GM12801 (cell line): ENCODE data around the gene SGTA.

Experiments
- TF ChIP-seq, protein P1 (sequence below): IDR thresholded peaks from one replicate; pipeline ENCODE4 v1.5.1; 2011; ENCODE audit warnings: control low read depth; ENCODE audit not compliant: insufficient read length; ENCODE audit errors: extremely low read depth

SGTA gene

DNA sequence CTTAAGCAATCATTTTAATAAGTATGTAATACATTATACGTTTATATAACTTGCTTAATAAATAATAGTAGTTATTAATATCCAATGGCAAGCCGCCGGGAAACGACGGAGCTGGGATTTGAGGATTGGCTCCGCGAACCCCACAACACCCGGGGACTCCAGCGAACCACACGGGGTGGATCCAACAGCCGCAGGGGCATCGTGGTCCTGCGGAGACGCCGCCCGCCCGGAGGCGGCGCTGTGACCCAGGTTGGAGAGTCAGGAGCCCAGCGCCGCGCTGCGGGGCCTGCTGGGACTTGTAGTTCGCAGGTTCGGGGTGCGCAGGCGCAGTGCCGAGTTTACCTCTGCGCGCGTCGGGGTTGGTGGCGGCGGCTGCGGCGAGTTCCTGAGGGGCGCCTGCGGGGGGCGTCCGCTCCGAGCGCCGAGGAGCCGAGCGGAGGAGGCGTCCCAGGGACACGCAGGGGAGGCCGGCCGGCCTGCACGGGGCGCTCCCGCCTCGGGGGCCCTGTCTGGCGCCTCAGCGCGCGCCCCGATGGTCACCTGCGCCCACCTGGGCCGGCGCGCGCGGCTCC, 36.6 kb upstream of the SGTA start, which contains the start of gene ZNF554:
TSS of gene ZNF554 (plus strand) at position 329 of the 572 bp plus-strand sequence. CDS start at position 533, 204 bp downstream.
- TF ChIP-seq, protein P1, sequence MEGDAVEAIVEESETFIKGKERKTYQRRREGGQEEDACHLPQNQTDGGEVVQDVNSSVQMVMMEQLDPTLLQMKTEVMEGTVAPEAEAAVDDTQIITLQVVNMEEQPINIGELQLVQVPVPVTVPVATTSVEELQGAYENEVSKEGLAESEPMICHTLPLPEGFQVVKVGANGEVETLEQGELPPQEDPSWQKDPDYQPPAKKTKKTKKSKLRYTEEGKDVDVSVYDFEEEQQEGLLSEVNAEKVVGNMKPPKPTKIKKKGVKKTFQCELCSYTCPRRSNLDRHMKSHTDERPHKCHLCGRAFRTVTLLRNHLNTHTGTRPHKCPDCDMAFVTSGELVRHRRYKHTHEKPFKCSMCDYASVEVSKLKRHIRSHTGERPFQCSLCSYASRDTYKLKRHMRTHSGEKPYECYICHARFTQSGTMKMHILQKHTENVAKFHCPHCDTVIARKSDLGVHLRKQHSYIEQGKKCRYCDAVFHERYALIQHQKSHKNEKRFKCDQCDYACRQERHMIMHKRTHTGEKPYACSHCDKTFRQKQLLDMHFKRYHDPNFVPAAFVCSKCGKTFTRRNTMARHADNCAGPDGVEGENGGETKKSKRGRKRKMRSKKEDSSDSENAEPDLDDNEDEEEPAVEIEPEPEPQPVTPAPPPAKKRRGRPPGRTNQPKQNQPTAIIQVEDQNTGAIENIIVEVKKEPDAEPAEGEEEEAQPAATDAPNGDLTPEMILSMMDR = peak; percentile 13

DNA sequence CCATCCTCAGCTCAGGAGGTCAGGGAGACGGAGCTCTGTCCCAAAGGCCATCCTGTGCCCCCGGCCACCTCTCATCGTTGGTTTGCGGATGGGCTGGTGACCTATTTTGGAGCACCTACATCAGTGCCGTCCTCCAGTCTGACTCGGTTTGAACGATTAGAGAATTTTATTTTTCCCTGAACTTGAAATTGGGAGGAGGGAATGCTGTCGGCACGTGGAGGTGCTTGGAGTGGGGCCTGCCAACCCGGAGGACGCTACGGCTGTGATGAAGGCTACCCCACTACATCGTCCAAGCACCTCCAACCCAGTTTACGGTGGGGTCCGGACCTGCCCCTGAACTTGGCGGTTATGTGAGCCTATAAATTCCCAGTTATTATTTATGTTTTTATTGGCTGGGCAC, 33.6 kb upstream of the SGTA start:
- TF ChIP-seq, protein P1 = no peak

DNA sequence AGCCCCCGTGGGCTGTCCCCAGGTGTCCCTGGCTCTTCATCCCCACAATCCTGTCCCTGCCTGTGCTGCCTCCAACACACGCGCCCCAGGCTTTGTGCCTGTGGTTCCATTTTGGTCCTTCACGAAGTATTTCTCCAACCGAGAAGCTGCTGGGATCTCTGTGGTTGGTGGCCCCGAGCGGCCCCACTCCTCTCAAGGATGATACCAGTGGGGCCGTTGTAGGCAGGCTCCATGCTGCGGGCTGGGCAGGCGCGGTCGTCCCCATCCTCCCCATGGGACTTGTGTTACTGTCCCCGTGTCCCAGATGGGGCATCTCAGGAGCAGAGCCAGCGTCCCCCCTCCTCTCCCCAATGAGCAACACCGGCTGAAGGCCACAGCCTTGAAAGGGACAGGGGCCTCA, 32.9 kb upstream of the SGTA start:
- TF ChIP-seq, protein P1 = no peak

DNA sequence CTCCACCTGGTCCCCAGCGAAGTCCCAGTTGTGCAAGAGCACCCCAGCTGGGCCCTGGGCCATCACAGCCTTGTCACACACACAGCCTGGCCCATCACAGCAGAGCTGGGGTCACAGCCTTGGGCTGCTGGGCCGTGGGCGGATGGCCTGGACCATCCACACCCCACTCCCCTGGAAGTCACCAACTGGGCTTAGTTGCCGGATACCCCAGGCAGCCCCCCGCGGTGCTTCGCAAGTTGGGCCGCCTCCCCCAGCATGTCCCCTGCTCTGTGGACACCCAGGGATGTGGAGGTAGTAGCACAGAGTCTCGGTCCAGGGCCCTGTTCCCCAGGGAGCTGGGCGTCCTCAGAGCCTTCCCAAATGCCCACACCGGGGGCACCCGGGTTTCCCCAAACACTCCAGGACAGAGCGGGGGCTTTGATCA, 32.1 kb upstream of the SGTA start:
- TF ChIP-seq, protein P1 = no peak

DNA sequence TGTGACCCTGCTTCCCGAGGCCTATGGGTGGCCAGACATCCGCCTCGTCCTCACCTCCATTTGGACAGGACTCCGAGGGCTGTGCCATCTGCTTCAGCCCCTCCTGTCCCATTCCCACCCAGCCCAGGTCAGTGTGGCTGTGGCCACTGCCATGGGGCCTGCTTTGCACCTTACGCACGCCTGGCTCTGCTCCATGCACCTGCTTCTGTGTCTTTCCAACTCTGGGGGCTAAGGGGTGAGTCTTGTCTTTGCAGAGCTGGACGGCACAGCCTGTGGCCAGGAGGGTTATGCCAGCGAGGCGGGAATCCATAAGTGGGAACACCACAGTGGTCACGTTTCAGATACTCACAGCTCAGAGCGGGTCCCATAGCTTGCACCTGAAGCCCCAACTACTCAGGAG, 31.4 kb upstream of the SGTA start:
- TF ChIP-seq, protein P1 = no peak

DNA sequence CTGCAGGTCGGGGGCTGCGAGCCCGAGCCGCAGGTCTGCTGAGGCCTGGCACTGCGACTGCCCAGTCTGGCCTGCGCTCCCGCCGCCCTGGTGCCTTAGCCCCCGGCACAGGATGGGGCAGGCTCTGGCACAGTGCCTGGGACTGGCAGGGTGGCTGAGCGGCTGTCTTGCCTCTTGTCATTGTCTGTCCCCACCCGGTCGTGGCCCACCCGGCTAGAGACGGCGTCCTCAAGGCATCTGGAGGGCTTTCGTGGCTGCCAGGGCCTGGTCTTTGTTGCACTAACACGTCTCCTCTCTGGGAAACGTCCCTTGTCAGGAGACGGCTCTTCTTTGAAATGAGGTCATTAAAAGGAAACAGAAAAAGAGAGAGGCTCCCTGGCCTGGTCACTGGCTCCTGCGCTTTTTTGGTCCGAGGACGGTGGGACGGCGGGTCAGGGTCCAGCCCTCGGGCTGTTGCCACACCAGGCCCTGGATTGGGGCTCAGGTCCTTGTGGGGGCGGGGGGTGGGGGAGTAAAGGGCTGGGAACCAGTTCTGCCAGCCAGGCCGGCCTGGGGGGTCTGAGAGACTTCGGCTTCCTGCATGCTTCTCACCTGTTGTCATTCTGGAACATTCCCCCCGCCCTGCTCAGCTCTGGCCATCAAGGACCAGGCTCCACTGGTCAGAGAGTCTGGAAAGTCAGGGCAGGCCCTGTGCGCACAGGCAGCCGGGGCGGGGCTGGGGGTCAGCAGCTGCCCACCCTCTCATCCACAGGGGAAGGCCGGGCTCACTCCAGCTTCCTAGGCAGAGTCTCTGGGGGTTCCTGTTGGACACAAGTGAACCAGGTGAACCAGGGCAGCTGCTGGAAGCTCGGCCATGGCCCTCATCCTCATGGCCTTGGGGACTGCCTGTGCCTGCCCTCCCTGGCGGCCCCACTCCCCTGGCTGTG, 30.4 kb upstream of the SGTA start:
- TF ChIP-seq, protein P1 = no peak

DNA sequence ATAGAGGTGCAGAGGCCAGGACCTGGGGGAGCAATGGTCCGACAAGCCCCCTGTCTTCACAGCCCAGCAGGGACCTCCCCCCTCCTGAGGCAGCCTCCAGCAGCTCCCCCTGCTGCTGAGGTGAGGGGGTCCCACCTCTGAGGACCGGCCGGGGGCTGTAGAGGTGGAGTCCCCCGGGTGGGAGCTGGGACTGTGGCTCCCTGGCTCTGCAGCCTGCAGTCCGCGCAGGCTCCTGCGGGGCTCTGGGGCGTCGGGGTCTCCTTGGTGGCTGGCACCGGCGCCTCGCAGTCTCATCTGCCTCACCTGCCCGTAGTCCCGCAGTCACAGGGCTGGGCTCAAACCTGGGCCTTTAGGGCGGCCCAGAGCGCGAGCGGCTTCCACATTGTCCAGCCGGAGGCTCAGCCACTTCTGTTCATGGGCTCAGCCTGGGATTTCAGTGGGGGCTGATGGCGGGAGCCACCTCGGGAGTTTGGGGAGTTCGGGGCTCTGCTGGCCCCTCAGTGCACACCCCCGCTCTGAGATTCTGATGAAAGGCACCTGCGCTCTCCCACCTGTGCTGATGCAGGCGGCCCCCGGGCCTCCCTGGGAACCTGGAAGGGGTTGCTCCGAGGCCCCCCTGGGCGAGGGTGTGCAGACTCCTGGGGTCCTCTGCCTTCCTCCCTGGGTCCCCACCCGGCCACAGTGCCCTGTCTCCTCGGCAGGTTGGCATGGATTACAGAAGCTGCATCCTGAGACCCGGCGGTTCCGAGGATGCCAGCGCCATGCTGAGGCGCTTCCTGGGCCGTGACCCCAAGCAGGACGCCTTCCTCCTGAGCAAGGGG, 29.6 kb upstream of the SGTA start:
- TF ChIP-seq, protein P1 = no peak
